CD14-positive monocyte (primary cell): Measurements from ENCODE around the gene ZNF385D. TPM values are rescaled to one million over a fixed set of nuclear protein-coding genes. Genes with fewer than 3 reads are reported as not detected.

Experiments used
- DNase-seq, 3 donors: peaks; one replicate each; pipeline ENCODE4 v3.0.0-alpha.2; 2011 to 2022
- H2AFZ ChIP-seq: 2 replicates; pipeline ENCODE4 v1.6.0; 2012; ENCODE audit warnings: mild to moderate bottlenecking, low read depth, low read length, inconsistent platforms; ENCODE audit not compliant: insufficient read depth, poor library complexity, severe bottlenecking
- H3K27ac ChIP-seq, 2 donors: 1 replicate in 1 of 2; 2 replicates in 1 of 2; pipeline ENCODE4 v1.5.1; 2012 to 2013; ENCODE audit warnings: low read length in 2 of 2, control low read depth in 1 of 2, inconsistent platforms in 1 of 2, low read depth in 1 of 2, mild to moderate bottlenecking in 1 of 2
- H3K27me3 ChIP-seq, 2 donors: one replicate each; pipeline versions ENCODE4 v1.6.0 to v1.6.1; 2011 to 2013; ENCODE audit warnings: low read length in 2 of 2; ENCODE audit not compliant: control insufficient read depth in 2 of 2, insufficient read depth in 2 of 2
- H3K36me3 ChIP-seq, 2 donors: replicated peaks in 1 of 2; 1 replicate in 1 of 2; 2 replicates in 1 of 2; pipeline versions ENCODE4 v1.5.1 to v1.6.1; 2012 to 2013; ENCODE audit warnings: low read length in 2 of 2, control low read depth in 1 of 2, inconsistent platforms in 1 of 2, mild to moderate bottlenecking in 1 of 2; ENCODE audit not compliant: insufficient read depth in 2 of 2, control insufficient read depth in 1 of 2
- H3K4me1 ChIP-seq, 2 donors: 1 replicate in 1 of 2; 2 replicates in 1 of 2; pipeline versions ENCODE4 v1.5.1 to v1.6.1; 2012 to 2013; ENCODE audit warnings: low read length in 2 of 2, control low read depth in 1 of 2, inconsistent platforms in 1 of 2, mild to moderate bottlenecking in 1 of 2, moderate library complexity in 1 of 2; ENCODE audit not compliant: insufficient read depth in 2 of 2, control insufficient read depth in 1 of 2
- H3K4me2 ChIP-seq: replicated peaks from 2 replicates; pipeline ENCODE3; 2012; ENCODE audit warnings: low read length, moderate library complexity, mild to moderate bottlenecking; ENCODE audit not compliant: poor library complexity, severe bottlenecking; ENCODE audit errors: extremely low read depth
- H3K4me3 ChIP-seq, 3 experiments: fragments of 200-600 bp in 1 of 3; sonication (generic) in 1 of 3; replicated peaks in 1 of 3; 1 replicate in 2 of 3; 2 replicates in 1 of 3; pipeline ENCODE4 v1.5.1; 2011 to 2013; ENCODE audit warnings: low read length in 3 of 3, mild to moderate bottlenecking in 3 of 3, control low read depth in 2 of 3, low read depth in 2 of 3, inconsistent platforms in 1 of 3, moderate library complexity in 1 of 3
- H3K79me2 ChIP-seq: 2 replicates; pipeline ENCODE4 v1.6.0; 2012; ENCODE audit warnings: mild to moderate bottlenecking, control low read depth, inconsistent platforms, low read length, moderate library complexity; ENCODE audit not compliant: insufficient read depth
- H3K9ac ChIP-seq: 2 replicates; pipeline ENCODE4 v1.6.0; 2017; ENCODE audit warnings: low read length, mild to moderate bottlenecking; ENCODE audit not compliant: insufficient read depth, poor library complexity, severe bottlenecking
- H3K9me3 ChIP-seq, 2 donors: replicated peaks in 1 of 2; 1 replicate in 1 of 2; 2 replicates in 1 of 2; pipeline versions ENCODE4 v1.5.1 to v1.6.1; 2012 to 2013; ENCODE audit warnings: low read length in 2 of 2, control low read depth in 1 of 2; ENCODE audit not compliant: control insufficient read depth in 1 of 2, insufficient read depth in 1 of 2
- H4K20me1 ChIP-seq: 2 replicates; pipeline ENCODE4 v1.6.0; 2012; ENCODE audit warnings: mild to moderate bottlenecking, low read length, control low read depth, moderate library complexity; ENCODE audit not compliant: insufficient read depth
- H3K27ac Mint-ChIP-seq, 7 donors: one replicate each; pipeline ENCODE4 v1.8.0; 2020; ENCODE audit warnings: mild to moderate bottlenecking in 7 of 7, mixed read lengths in 7 of 7, moderate library complexity in 6 of 7, inconsistent platforms in 2 of 7
- H3K27me3 Mint-ChIP-seq, 3 donors: one replicate each; pipeline ENCODE4 v1.8.0; 2021 to 2022; ENCODE audit warnings: low read depth in 3 of 3, mild to moderate bottlenecking in 3 of 3, mixed read lengths in 3 of 3, moderate library complexity in 3 of 3, inconsistent platforms in 1 of 3
- H3K36me3 Mint-ChIP-seq, 2 donors: one replicate each; pipeline ENCODE4 v1.8.0; 2020; ENCODE audit warnings: mixed read lengths in 2 of 2, inconsistent platforms in 1 of 2, mild to moderate bottlenecking in 1 of 2
- H3K4me1 Mint-ChIP-seq: one replicate; pipeline ENCODE4 v1.8.0; 2020; ENCODE audit warnings: mild to moderate bottlenecking, mixed read lengths
- H3K4me3 Mint-ChIP-seq, 2 donors: one replicate each; pipeline ENCODE4 v1.8.0; 2020; ENCODE audit warnings: mild to moderate bottlenecking in 2 of 2, mixed read lengths in 2 of 2, moderate library complexity in 1 of 2
- H3K9me3 Mint-ChIP-seq, 7 donors: one replicate each; pipeline ENCODE4 v1.8.0; 2020 to 2022; ENCODE audit warnings: mixed read lengths in 7 of 7, mild to moderate bottlenecking in 6 of 7, moderate library complexity in 6 of 7, inconsistent platforms in 2 of 7
- WGBS: methylation state at CpG from one replicate; pipeline ENCODE4 v1.1.5; 2013; ENCODE audit warnings: missing lambda C conversion rate; ENCODE audit not compliant: insufficient coverage; 5-methylcytosine and 5-hydroxymethylcytosine counted together
- intact Hi-C, 2 donors: fragments of 100-400 bp; cut with micrococcal nuclease; formaldehyde crosslinking; loops; one replicate each; pipeline versions ENCODE4 v1.15.0 to v1.15.1; 2023
- polyA plus RNA-seq, 3 donors: library from polyadenylated mRNA; depleted of rRNA in 1 of 3; unstranded in 2 of 3; stranded (reverse) in 1 of 3; fragments of 300-500 nt in 2 of 3; fragments of >200 nt in 1 of 3; fragmentation: Illumina TruSeq in 2 of 3; gene quantifications; 1 replicate in 2 of 3; 2 replicates in 1 of 3; pipeline ENCODE4 v1.2.3, GENCODE V29; 2012 to 2021
- TF ChIP-seq, protein P1 (sequence below): fragments of 200-600 bp; IDR thresholded peaks from one replicate; pipeline ENCODE4 v1.8.0; 2022; ENCODE audit warnings: antibody characterized with exemption, mild to moderate bottlenecking

ZNF385D gene
- polyA plus RNA-seq, 3 donors: not detected

DNA sequence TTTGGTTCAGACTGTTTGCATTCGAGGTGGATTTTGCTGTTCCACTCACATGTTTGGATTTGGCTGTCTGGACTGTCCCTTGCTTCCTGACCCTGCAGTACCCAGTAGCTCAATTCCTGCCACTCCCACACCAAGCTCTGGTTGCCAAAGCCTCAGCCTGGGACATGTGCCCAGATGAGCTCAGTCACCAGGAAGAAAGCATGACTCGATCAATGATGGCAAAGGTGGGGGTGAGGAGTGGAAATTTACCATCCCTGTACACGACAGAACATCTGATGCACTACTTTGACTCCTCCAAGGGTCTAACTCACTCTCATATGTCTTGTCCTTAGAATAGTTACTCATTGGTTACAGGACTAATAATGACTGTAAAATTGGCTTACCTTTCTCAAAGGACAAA lies 45.2 kb downstream of the ZNF385D start:
- no peak overlapping the region for H2AFZ ChIP-seq
- Mint-ChIP-seq H3K9me3 (peaks cover 12 to 31% (median 17%) of the 10 kb centered on the region in 7 donors), H3K27me3 (no peaks in the 10 kb centered on the region), H3K4me1 (no peaks in the 10 kb centered on the region), H3K4me3 (no peak overlapping the region), H3K27ac (no peak overlapping the region), H3K36me3 (no peaks in the 10 kb centered on the region)
- H3K27ac ChIP-seq: no peak overlapping the region
- DNase-seq: no peak
- peaks cover 12 to 21% of the 10 kb centered on the region in 2 donors for H3K9me3 ChIP-seq
- H3K4me1 ChIP-seq: no peaks in the 10 kb centered on the region
- H4K20me1 ChIP-seq: no peaks in the 10 kb centered on the region
- no peak overlapping the region for H3K9ac ChIP-seq
- H3K27me3 ChIP-seq: no peaks in the 10 kb centered on the region
- 100% methylated on average over 1 of the region's 3 CpGs for WGBS
- no peak overlapping the region for H3K4me2 ChIP-seq
- intact Hi-C loops: no loop called here
- H3K79me2 ChIP-seq: no peaks in the 10 kb centered on the region
- TF ChIP-seq, protein P1, sequence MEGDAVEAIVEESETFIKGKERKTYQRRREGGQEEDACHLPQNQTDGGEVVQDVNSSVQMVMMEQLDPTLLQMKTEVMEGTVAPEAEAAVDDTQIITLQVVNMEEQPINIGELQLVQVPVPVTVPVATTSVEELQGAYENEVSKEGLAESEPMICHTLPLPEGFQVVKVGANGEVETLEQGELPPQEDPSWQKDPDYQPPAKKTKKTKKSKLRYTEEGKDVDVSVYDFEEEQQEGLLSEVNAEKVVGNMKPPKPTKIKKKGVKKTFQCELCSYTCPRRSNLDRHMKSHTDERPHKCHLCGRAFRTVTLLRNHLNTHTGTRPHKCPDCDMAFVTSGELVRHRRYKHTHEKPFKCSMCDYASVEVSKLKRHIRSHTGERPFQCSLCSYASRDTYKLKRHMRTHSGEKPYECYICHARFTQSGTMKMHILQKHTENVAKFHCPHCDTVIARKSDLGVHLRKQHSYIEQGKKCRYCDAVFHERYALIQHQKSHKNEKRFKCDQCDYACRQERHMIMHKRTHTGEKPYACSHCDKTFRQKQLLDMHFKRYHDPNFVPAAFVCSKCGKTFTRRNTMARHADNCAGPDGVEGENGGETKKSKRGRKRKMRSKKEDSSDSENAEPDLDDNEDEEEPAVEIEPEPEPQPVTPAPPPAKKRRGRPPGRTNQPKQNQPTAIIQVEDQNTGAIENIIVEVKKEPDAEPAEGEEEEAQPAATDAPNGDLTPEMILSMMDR: no peak
- no peak overlapping the region for H3K4me3 ChIP-seq
- no peaks in the 10 kb centered on the region for H3K36me3 ChIP-seq

DNA sequence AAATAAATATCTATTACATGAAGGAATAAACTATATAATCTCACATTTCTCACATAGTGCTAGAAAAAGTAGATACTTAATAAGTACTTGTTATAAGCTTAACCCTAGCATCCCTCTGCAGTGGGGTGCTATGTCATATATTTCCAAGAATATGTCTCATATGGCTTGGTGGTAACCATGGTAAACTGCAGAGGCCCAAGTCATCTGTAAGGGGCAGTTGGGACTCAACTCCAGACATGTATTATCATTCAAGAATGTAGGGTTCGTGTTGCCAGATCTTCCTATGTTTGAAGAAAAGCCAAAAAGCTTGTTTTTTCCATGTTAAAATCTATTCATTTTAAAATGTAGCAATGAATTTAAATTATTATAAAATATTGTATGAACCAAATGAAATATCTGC lies 46.2 kb downstream of the ZNF385D start:
- H3K27me3 Mint-ChIP-seq: no peaks in the 10 kb centered on the region
- TF ChIP-seq, protein P1: no peak
- H3K9me3 Mint-ChIP-seq: peaks cover 10 to 35% (median 17%) of the 10 kb centered on the region in 7 donors
- Histone ChIP-seq H4K20me1 (no peaks in the 10 kb centered on the region), H3K27ac (no peak overlapping the region), H2AFZ (no peak overlapping the region), H3K4me3 (no peak overlapping the region), H3K4me1 (no peaks in the 10 kb centered on the region), H3K27me3 (no peaks in the 10 kb centered on the region), H3K4me2 (no peak overlapping the region), H3K9ac (no peak overlapping the region), H3K79me2 (no peaks in the 10 kb centered on the region), H3K9me3 (peaks cover 12 to 24% of the 10 kb centered on the region in 2 donors), H3K36me3 (no peaks in the 10 kb centered on the region)
- H3K36me3 Mint-ChIP-seq: no peaks in the 10 kb centered on the region
- H3K4me3 Mint-ChIP-seq: no peak overlapping the region
- WGBS: no CpG with 5 or more reads among the region's 1 CpG
- intact Hi-C loops: no loop called here
- DNase-seq: no peak
- no peak overlapping the region for H3K27ac Mint-ChIP-seq
- no peaks in the 10 kb centered on the region for H3K4me1 Mint-ChIP-seq
